Measurements from ENCODE around the gene KRTAP10-4.

KRTAP10-4 gene

GRCh38 chr21:44571844-44572782, 1.4 kb upstream of the KRTAP10-4 start:
- Histone ChIP-seq H3K27me3 (ENCODE audit: control insufficient read depth in 1 of 2, insufficient read depth in 1 of 2, low read length in 2 of 2) (no peaks in the 10 kb centered on the region), H3K18ac (ENCODE audit: low read depth in 1 of 2, low read length in 2 of 2) (no peak overlapping the region), H3K36me3 (ENCODE audit: control insufficient read depth in 1 of 2, insufficient read depth in 2 of 2, low read depth in 1 of 2, low read length in 2 of 2) (no peaks in the 10 kb centered on the region), H2BK12ac (ENCODE audit: low read length in 2 of 2) (no peak overlapping the region), H2AK5ac (ENCODE audit: low read length, severe bottlenecking) (no peak overlapping the region), H4K8ac (ENCODE audit: low read length) (no peak overlapping the region), H2AFZ (ENCODE audit: low read depth, low read length) (no peak overlapping the region), H3K9ac (ENCODE audit: low read length) (no peak overlapping the region), H2BK15ac (ENCODE audit: low read depth, poor library complexity, severe bottlenecking) (no peak overlapping the region), H3K4ac (ENCODE audit: low read depth in 1 of 2, low read length in 2 of 2) (no peak overlapping the region), H3K4me3 (ENCODE audit: insufficient read depth in 1 of 2, low read depth in 1 of 2, low read length in 2 of 2) (no peak overlapping the region), H4K91ac (ENCODE audit: low read length) (no peak overlapping the region), H2BK120ac (ENCODE audit: low read depth, low read length) (no peak overlapping the region), H3K4me1 (ENCODE audit: control insufficient read depth, insufficient read depth, low read depth, low read length) (no peaks in the 10 kb centered on the region), H3K9me3 (ENCODE audit: control insufficient read depth, low read length) (peaks cover 25% of the 10 kb centered on the region), H3K79me1 (replicated peaks; ENCODE audit: low read length, poor library complexity, severe bottlenecking) (no peaks in the 10 kb centered on the region), H3K23ac (ENCODE audit: low read length in 2 of 2) (no peak overlapping the region), H2BK5ac (ENCODE audit: low read depth, low read length, poor library complexity, severe bottlenecking) (no peak overlapping the region), H3K27ac (ENCODE audit: low read length, poor library complexity, severe bottlenecking) (no peak overlapping the region), H3K14ac (ENCODE audit: low read length in 2 of 2) (no peak overlapping the region), H3K4me2 (ENCODE audit: low read length, poor library complexity, severe bottlenecking) (no peak overlapping the region)
- no peak for DNase-seq
- 86% methylated on average over 39 of the region's 40 CpGs for WGBS

GRCh38 chr21:44572959-44573583, 458 bp upstream of the KRTAP10-4 start:
- Histone ChIP-seq H3K36me3 (ENCODE audit: control insufficient read depth in 1 of 2, insufficient read depth in 2 of 2, low read depth in 1 of 2, low read length in 2 of 2) (no peaks in the 10 kb centered on the region), H2BK5ac (ENCODE audit: low read depth, low read length, poor library complexity, severe bottlenecking) (no peak overlapping the region), H3K79me1 (replicated peaks; ENCODE audit: low read length, poor library complexity, severe bottlenecking) (no peaks in the 10 kb centered on the region), H2BK15ac (ENCODE audit: low read depth, poor library complexity, severe bottlenecking) (no peak overlapping the region), H3K18ac (ENCODE audit: low read depth in 1 of 2, low read length in 2 of 2) (no peak overlapping the region), H3K27ac (ENCODE audit: low read length, poor library complexity, severe bottlenecking) (no peak overlapping the region), H2BK12ac (ENCODE audit: low read length in 2 of 2) (no peak overlapping the region), H3K4me1 (ENCODE audit: control insufficient read depth, insufficient read depth, low read depth, low read length) (no peaks in the 10 kb centered on the region), H4K8ac (ENCODE audit: low read length) (no peak overlapping the region), H3K27me3 (ENCODE audit: control insufficient read depth in 1 of 2, insufficient read depth in 1 of 2, low read length in 2 of 2) (no peaks in the 10 kb centered on the region), H2AK5ac (ENCODE audit: low read length, severe bottlenecking) (no peak overlapping the region), H3K23ac (ENCODE audit: low read length in 2 of 2) (no peak overlapping the region), H3K4ac (ENCODE audit: low read depth in 1 of 2, low read length in 2 of 2) (no peak overlapping the region), H3K14ac (ENCODE audit: low read length in 2 of 2) (no peak overlapping the region), H3K9ac (ENCODE audit: low read length) (no peak overlapping the region), H2BK120ac (ENCODE audit: low read depth, low read length) (no peak overlapping the region), H2AFZ (ENCODE audit: low read depth, low read length) (no peak overlapping the region), H3K9me3 (ENCODE audit: control insufficient read depth, low read length) (peaks cover 31% of the 10 kb centered on the region), H3K4me3 (ENCODE audit: insufficient read depth in 1 of 2, low read depth in 1 of 2, low read length in 2 of 2) (peak overlapping the region in 1 of 2 experiments; percentile 22), H3K4me2 (ENCODE audit: low read length, poor library complexity, severe bottlenecking) (no peak overlapping the region), H4K91ac (ENCODE audit: low read length) (no peak overlapping the region)
- 86% methylated on average over 15 of the region's 15 CpGs for WGBS
- DNase-seq = peak; percentile 0

- Histone ChIP-seq H3K4ac (ENCODE audit: low read depth in 1 of 2, low read length in 2 of 2) (no peak overlapping the region), H2BK120ac (ENCODE audit: low read depth, low read length) (no peak overlapping the region), H3K14ac (ENCODE audit: low read length in 2 of 2) (no peak overlapping the region), H3K4me3 (ENCODE audit: insufficient read depth in 1 of 2, low read depth in 1 of 2, low read length in 2 of 2) (no peak overlapping the region), H3K27ac (ENCODE audit: low read length, poor library complexity, severe bottlenecking) (no peak overlapping the region), H3K27me3 (ENCODE audit: control insufficient read depth in 1 of 2, insufficient read depth in 1 of 2, low read length in 2 of 2) (no peaks in the 10 kb centered on the region), H2BK5ac (ENCODE audit: low read depth, low read length, poor library complexity, severe bottlenecking) (no peak overlapping the region), H2AK5ac (ENCODE audit: low read length, severe bottlenecking) (no peak overlapping the region), H3K36me3 (ENCODE audit: control insufficient read depth in 1 of 2, insufficient read depth in 2 of 2, low read depth in 1 of 2, low read length in 2 of 2) (no peaks in the 10 kb centered on the region), H3K9me3 (ENCODE audit: control insufficient read depth, low read length) (peaks cover 37% of the 10 kb centered on the region), H3K18ac (ENCODE audit: low read depth in 1 of 2, low read length in 2 of 2) (no peak overlapping the region), H2BK15ac (ENCODE audit: low read depth, poor library complexity, severe bottlenecking) (no peak overlapping the region), H4K91ac (ENCODE audit: low read length) (no peak overlapping the region), H4K8ac (ENCODE audit: low read length) (no peak overlapping the region), H3K9ac (ENCODE audit: low read length) (no peak overlapping the region), H3K4me1 (ENCODE audit: control insufficient read depth, insufficient read depth, low read depth, low read length) (no peaks in the 10 kb centered on the region), H2BK12ac (ENCODE audit: low read length in 2 of 2) (no peak overlapping the region), H3K4me2 (ENCODE audit: low read length, poor library complexity, severe bottlenecking) (no peak overlapping the region), H2AFZ (ENCODE audit: low read depth, low read length) (no peak overlapping the region), H3K79me1 (replicated peaks; ENCODE audit: low read length, poor library complexity, severe bottlenecking) (no peaks in the 10 kb centered on the region), H3K23ac (ENCODE audit: low read length in 2 of 2) (no peak overlapping the region)
- 76% methylated on average over 21 of the region's 21 CpGs for WGBS
- DNase-seq = no peak
Observed at GRCh38 chr21:44574457-44575306, 1.2 kb downstream of the KRTAP10-4 start.

Measured in mesenchymal stem cell (in vitro differentiated cells and primary cell).